Esophagus squamous epithelium (tissue), 4 donors: ENCODE data around the gene L3HYPDH.

ENCODE experiments used
- CTCF ChIP-seq, 6 experiments: fragments of 450-650 bp in 4 of 6; fragments of 200-600 bp in 2 of 6; sonication (generic) in 2 of 6; IDR thresholded peaks; one replicate each; pipeline ENCODE4 v1.5.1; 2016 to 2019; ENCODE audit warnings: antibody characterized with exemption in 6 of 6, mild to moderate bottlenecking in 4 of 6, moderate library complexity in 4 of 6
- POLR2A ChIP-seq, 4 donors: fragments of 450-650 bp; IDR thresholded peaks; one replicate each; pipeline ENCODE4 v1.6.1; 2017; ENCODE audit warnings: antibody characterized with exemption in 4 of 4, mild to moderate bottlenecking in 4 of 4, moderate library complexity in 3 of 4

DNA sequence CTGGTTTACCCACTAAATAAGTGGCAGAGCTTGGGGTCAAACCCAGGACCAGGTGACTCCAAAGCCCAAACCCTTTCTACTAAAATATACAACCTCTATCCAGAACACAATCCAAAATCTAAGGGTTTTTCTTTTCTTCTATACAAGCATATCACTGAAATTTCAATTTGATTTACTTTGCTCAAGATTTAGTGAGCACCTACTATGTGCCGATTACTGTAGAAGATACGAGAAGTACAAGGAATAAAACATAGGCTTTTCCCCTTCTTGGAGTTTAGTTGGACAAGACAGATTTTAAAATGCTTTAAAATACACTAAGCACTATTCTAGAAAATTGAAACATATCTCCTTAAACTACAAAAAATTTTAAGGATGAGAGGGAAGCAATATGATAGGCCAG, 2.8 kb downstream of the L3HYPDH start:
- TF ChIP-seq CTCF (IDR thresholded peaks at IDR 0.05) (no peak), POLR2A (IDR thresholded peaks at IDR 0.05) (no peak)
